Fibroblast of lung (primary cell): ENCODE measurements around the gene ALG1. TPM values are rescaled to one million over a fixed set of nuclear protein-coding genes. Genes with fewer than 3 reads are reported as not detected.

Experiments used
- DNase-seq, 2 donors: peaks; one replicate each; pipeline versions ENCODE4 v3.0.0 to v3.0.0-alpha.2; 2010; ENCODE audit warnings: low read depth in 2 of 2
- H2AFZ ChIP-seq: 2 replicates; pipeline ENCODE4 v1.5.1; 2012; ENCODE audit warnings: low read length, control low read depth, inconsistent platforms
- H3K27ac ChIP-seq: 2 replicates; pipeline ENCODE4 v1.5.1; 2011; ENCODE audit warnings: low read length, control low read depth; ENCODE audit not compliant: insufficient read depth
- H3K27me3 ChIP-seq: 2 replicates; pipeline ENCODE4 v1.5.1; 2011; ENCODE audit warnings: mild to moderate bottlenecking, low read length; ENCODE audit not compliant: control insufficient read depth, insufficient read depth
- H3K36me3 ChIP-seq: 2 replicates; pipeline ENCODE4 v1.5.1; 2011; ENCODE audit warnings: low read length; ENCODE audit not compliant: control insufficient read depth, insufficient read depth
- H3K4me1 ChIP-seq: 2 replicates; pipeline ENCODE4 v1.5.1; 2011; ENCODE audit warnings: low read length; ENCODE audit not compliant: control insufficient read depth, insufficient read depth; ENCODE audit errors: extremely low read depth
- H3K4me2 ChIP-seq: 2 replicates; pipeline ENCODE4 v1.5.1; 2011; ENCODE audit warnings: low read length, control low read depth; ENCODE audit not compliant: insufficient read depth; ENCODE audit errors: extremely low read depth
- H3K4me3 ChIP-seq, 4 experiments: fragments of 200-600 bp in 1 of 4; sonication (generic) in 1 of 4; replicated peaks in 1 of 4; 2 replicates each; pipeline ENCODE4 v1.5.1; 2011 to 2016; ENCODE audit warnings: low read length in 4 of 4, low read depth in 3 of 4, mild to moderate bottlenecking in 3 of 4, control low read depth in 2 of 4, inconsistent platforms in 1 of 4, mixed read lengths in 1 of 4; ENCODE audit not compliant: insufficient read depth in 1 of 4; ENCODE audit errors: control extremely low read depth in 1 of 4
- H3K79me2 ChIP-seq: 2 replicates; pipeline ENCODE4 v1.5.1; 2012; ENCODE audit warnings: mild to moderate bottlenecking, low read length, inconsistent platforms; ENCODE audit not compliant: control insufficient read depth, insufficient read depth
- H3K9ac ChIP-seq: 2 replicates; pipeline ENCODE4 v1.5.1; 2011; ENCODE audit warnings: mild to moderate bottlenecking, low read length, control low read depth; ENCODE audit not compliant: insufficient read depth
- H3K9me3 ChIP-seq: 2 replicates; pipeline ENCODE4 v1.5.1; 2012; ENCODE audit warnings: low read depth, low read length; ENCODE audit not compliant: control insufficient read depth, insufficient read depth
- H4K20me1 ChIP-seq: 2 replicates; pipeline ENCODE4 v1.5.1; 2011; ENCODE audit warnings: low read length; ENCODE audit not compliant: control insufficient read depth, insufficient read depth; ENCODE audit errors: extremely low read depth
- EZH2 ChIP-seq: IDR thresholded peaks from 2 replicates; pipeline ENCODE4 v1.5.1; 2012; ENCODE audit warnings: low read length, control low read depth, mild to moderate bottlenecking; ENCODE audit errors: missing control alignments
- polyA plus RNA-seq, 2 donors: library from polyadenylated mRNA; depleted of rRNA in 1 of 2; stranded (reverse) in 1 of 2; unstranded in 1 of 2; fragments of >200 nt; gene quantifications; 2 replicates each; pipeline ENCODE4 v1.2.1, GENCODE V29; 2011 to 2012; ENCODE audit warnings: missing spikeins in 1 of 2
- total RNA-seq: library from RNA; depleted of rRNA; stranded (reverse); fragments of >200 nt; gene quantifications from 2 replicates; pipeline ENCODE4 v1.2.1, GENCODE V29; 2014
- TF ChIP-seq, protein P1 (sequence below), 2 donors: IDR thresholded peaks in 1 of 2; conservative IDR thresholded peaks in 1 of 2; 1 replicate in 1 of 2; 2 replicates in 1 of 2; pipeline ENCODE4 v1.5.1; 2011 to 2012; ENCODE audit warnings: low read length in 2 of 2, control low read depth in 1 of 2, inconsistent platforms in 1 of 2, low read depth in 1 of 2, mild to moderate bottlenecking in 1 of 2

ALG1 gene
- total and polyA plus RNA-seq, 2 donors (not counting 1 experiment from before 2014, with no cell fraction given) = 26.2 to 29.2 TPM

DNA sequence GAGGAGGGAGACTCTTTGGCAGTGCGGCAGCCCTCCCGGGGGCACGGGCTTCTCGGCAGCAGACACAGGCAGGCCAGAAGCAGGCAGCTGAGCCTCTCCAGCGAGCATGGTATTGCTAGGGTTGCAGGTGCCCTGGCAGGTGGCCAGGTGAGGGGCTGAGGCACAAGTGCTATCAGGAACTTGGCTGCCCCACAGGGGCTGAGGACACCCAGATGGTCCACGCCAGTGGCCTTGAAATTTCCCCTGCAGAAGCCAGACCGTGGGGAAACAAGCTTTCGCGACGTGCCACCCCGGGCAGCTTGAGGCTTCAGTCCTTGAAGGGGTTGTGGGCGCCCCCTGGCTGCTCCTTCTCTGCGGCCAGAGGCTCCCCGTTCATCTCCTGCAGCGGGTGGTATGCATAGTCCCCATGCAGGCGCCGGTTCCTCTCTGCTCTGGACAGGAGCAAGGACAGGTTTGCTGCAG lies 46.4 kb upstream of the ALG1 start:
- Histone ChIP-seq H2AFZ (no peak overlapping the region), H3K36me3 (no peaks in the 10 kb centered on the region), H3K4me3 (no peak overlapping the region), H3K9me3 (no peaks in the 10 kb centered on the region), H3K4me2 (no peak overlapping the region), H3K27me3 (no peaks in the 10 kb centered on the region), H3K9ac (no peak overlapping the region), H3K79me2 (no peaks in the 10 kb centered on the region), H4K20me1 (no peaks in the 10 kb centered on the region), H3K27ac (no peak overlapping the region), H3K4me1 (no peaks in the 10 kb centered on the region)
- TF ChIP-seq EZH2 = no peak
- TF ChIP-seq, protein P1, sequence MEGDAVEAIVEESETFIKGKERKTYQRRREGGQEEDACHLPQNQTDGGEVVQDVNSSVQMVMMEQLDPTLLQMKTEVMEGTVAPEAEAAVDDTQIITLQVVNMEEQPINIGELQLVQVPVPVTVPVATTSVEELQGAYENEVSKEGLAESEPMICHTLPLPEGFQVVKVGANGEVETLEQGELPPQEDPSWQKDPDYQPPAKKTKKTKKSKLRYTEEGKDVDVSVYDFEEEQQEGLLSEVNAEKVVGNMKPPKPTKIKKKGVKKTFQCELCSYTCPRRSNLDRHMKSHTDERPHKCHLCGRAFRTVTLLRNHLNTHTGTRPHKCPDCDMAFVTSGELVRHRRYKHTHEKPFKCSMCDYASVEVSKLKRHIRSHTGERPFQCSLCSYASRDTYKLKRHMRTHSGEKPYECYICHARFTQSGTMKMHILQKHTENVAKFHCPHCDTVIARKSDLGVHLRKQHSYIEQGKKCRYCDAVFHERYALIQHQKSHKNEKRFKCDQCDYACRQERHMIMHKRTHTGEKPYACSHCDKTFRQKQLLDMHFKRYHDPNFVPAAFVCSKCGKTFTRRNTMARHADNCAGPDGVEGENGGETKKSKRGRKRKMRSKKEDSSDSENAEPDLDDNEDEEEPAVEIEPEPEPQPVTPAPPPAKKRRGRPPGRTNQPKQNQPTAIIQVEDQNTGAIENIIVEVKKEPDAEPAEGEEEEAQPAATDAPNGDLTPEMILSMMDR (conservative IDR thresholded peaks at IDR 0.05 in 1 of 2, IDR thresholded peaks at IDR 0.05 in 1 of 2; ENCODE audit: low read depth in 1 of 2, low read length in 2 of 2) = peak in 1 of 2 donors; percentile 42
- no peak for DNase-seq

DNA sequence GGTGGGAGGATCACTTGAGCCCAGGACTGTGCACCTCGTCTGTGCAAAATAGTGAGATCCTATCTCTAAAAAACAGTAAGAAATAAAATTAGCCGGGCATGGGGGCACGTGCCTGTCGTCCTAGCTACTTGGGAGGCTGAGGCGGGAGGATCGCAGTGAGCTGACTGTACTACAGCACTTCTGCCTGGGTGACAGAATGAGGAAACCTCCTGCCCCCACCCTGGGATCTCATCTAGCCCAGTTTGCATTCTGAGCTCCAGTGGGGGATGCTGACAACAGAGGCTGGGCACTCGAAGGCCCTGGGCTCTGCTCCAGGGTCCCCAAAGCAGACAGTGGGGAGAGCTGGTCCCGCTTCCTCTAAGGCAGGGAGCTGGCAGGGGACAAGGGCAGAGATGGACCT lies 45.0 kb upstream of the ALG1 start:
- Histone ChIP-seq H3K4me1 (no peaks in the 10 kb centered on the region), H3K4me3 (no peak overlapping the region)
- TF ChIP-seq EZH2 = no peak
- TF ChIP-seq, protein P1 (conservative IDR thresholded peaks at IDR 0.05 in 1 of 2, IDR thresholded peaks at IDR 0.05 in 1 of 2; ENCODE audit: low read depth in 1 of 2, low read length in 2 of 2) = no peak

DNA sequence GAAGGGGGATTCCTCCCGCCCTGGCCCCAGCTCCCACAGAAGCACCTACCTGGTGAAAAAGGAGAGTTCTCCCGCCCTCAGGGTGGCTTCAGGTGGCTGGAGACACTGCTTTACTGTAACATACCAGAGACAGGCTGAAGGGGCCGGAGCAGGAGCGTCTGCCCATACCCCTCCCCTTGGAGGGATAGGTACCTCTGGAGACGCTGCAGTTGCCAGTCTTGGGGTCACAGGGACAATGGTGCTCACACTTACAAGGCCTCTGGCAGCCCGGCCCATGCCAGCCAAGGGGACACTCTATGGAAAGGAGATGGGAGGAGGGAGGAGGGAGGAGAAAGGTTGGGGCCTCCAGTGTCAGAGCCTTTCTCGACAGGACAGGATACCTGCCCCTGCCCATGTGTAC lies 44.6 kb upstream of the ALG1 start:
- Histone ChIP-seq H3K79me2 (no peaks in the 10 kb centered on the region), H4K20me1 (no peaks in the 10 kb centered on the region), H3K27ac (no peak overlapping the region), H3K9ac (no peak overlapping the region), H3K36me3 (no peaks in the 10 kb centered on the region), H3K27me3 (no peaks in the 10 kb centered on the region), H2AFZ (no peak overlapping the region), H3K9me3 (no peaks in the 10 kb centered on the region), H3K4me2 (no peak overlapping the region), H3K4me3 (no peak overlapping the region), H3K4me1 (no peaks in the 10 kb centered on the region)
- no peak for TF ChIP-seq EZH2
- DNase-seq = no peak

More for the DNA sequence above, 45.0 kb upstream of the ALG1 start:
- no peak overlapping the region for H2AFZ ChIP-seq
- H3K9ac ChIP-seq = no peak overlapping the region
- H3K4me2 ChIP-seq = no peak overlapping the region
- no peaks in the 10 kb centered on the region for H4K20me1 ChIP-seq
- no peaks in the 10 kb centered on the region for H3K79me2 ChIP-seq
- H3K27me3 ChIP-seq = no peaks in the 10 kb centered on the region
- H3K27ac ChIP-seq = no peak overlapping the region
- no peaks in the 10 kb centered on the region for H3K9me3 ChIP-seq
- H3K36me3 ChIP-seq = no peaks in the 10 kb centered on the region
- DNase-seq = no peak
